Measurements from ENCODE around the gene ZNF570. TPM values are rescaled to one million over a fixed set of nuclear protein-coding genes. Genes with fewer than 3 reads are reported as not detected.

The ZNF570 gene
- total RNA-seq = 3.2 and 3.4 TPM in 2 replicates

GRCh38 chr19:37468961-37469777, at the start of gene ZNF570:
Gene ZNF570, plus strand, starts transcription at chr19:37469356. Its CDS starts 999 bp downstream, at chr19:37470355.

GRCh38 chr19:37466798-37467607, 2.2 kb upstream of the ZNF570 start, which contains the start of gene ZNF569:
Gene ZNF569, minus strand, starts transcription at chr19:37467444. Its CDS starts 22,523 bp downstream, at chr19:37444921.

GRCh38 chr19:37506387-37507166, 37.4 kb downstream of the ZNF570 start, which contains the start of gene ZNF793:
Gene ZNF793, plus strand, starts transcription at chr19:37506939. Its CDS starts 16,501 bp downstream, at chr19:37523440.

Other genes starting within 250 kb of the ZNF570 start
- gene ZNF527, start 98.3 kb upstream of the ZNF570 start, total RNA-seq = 1.5 and 2.5 TPM in 2 replicates
- 4.0 and 5.4 TPM in 2 replicates for gene ZNF569, start 1.9 kb upstream of the ZNF570 start, total RNA-seq
- 1.8 and 2.7 TPM in 2 replicates for gene ZNF793, start 37.6 kb downstream of the ZNF570 start, total RNA-seq
- 1.2 TPM in 2 replicates for gene ZNF571, start 125.4 kb downstream of the ZNF570 start, total RNA-seq
- gene ZNF540, start 125.5 kb downstream of the ZNF570 start, total RNA-seq = 0.30 and 0.50 TPM in 2 replicates
- 7.1 TPM in 2 replicates for gene ZFP30, start 186.1 kb downstream of the ZNF570 start, total RNA-seq

Measured in bronchus fibroblast of lung (primary cell).